K562 (cell line): ENCODE data around the gene CRNN. TPM values are rescaled to one million over a fixed set of nuclear protein-coding genes. Genes with fewer than 3 reads are reported as not detected.

Experiments
- ATAC-seq: fragments of 200-7000 bp; cut with Tn5 transposase; 3 replicates; pipeline ENCODE4 v1.9.1; 2020; ENCODE audit warnings: moderate library complexity
- BruUV-seq: library from RNA; stranded (reverse); fragments of 400-500 nt; replicated peaks from 2 replicates; lab custom pipeline; 2021; lab: Mats Ljungman, UMichigan
- CTCF ChIA-PET: fragments of 300-600 bp; formaldehyde crosslinking; extraction: SDS; loops from one replicate; lab custom pipeline; 2021; ENCODE audit warnings: low intra/inter-chr PET ratio; lab: Yijun Ruan, JAX
- POLR2A ChIA-PET: fragments of 300-600, 350-650 bp; sonication (Branson Sonifier 250); formaldehyde crosslinking; extraction: SDS; loops from one replicate; lab custom pipeline; 2021; ENCODE audit warnings: antibody characterized with exemption, inconsistent platforms; lab: Yijun Ruan, JAX
- DNase-seq, 4 experiments: peaks; one replicate each; pipeline versions ENCODE4 v3.0.0 to v3.0.0-alpha.2; 2011 to 2018; ENCODE audit warnings: low spot score in 3 of 4, mixed read lengths in 3 of 4; ENCODE audit errors: extremely low read depth in 1 of 4
- FAIRE-seq: peaks from 2 replicates; lab custom pipeline; 2011; peaks lifted over from hg19 to GRCh38; lab: Jason Lieb, UNC
- H2AFZ ChIP-seq: 2 replicates; pipeline ENCODE4 v1.6.0; 2011; ENCODE audit warnings: low read depth, low read length, control low read depth, inconsistent platforms
- H3K27ac ChIP-seq: fragments of 200-600 bp; 3 replicates; pipeline ENCODE4 v1.8.0; 2011; ENCODE audit warnings: low read depth, mild to moderate bottlenecking, control low read depth, inconsistent platforms, low read length, moderate library complexity, mixed read lengths; ENCODE audit errors: extremely low read depth
- H3K27me3 ChIP-seq, 2 experiments: fragments of 300-600 bp in 1 of 2; 2 replicates in 1 of 2; 3 replicates in 1 of 2; pipeline versions ENCODE4 v1.6.0 to v1.8.0; 2011; ENCODE audit warnings: inconsistent platforms in 2 of 2, low read length in 2 of 2, mild to moderate bottlenecking in 1 of 2, mixed read lengths in 1 of 2, moderate library complexity in 1 of 2; ENCODE audit not compliant: control insufficient read depth in 2 of 2, insufficient read depth in 2 of 2
- H3K36me3 ChIP-seq: fragments of 300-600 bp; 3 replicates; pipeline ENCODE4 v1.8.0; 2011; ENCODE audit warnings: mild to moderate bottlenecking, low read length, inconsistent platforms; ENCODE audit not compliant: control insufficient read depth, insufficient read depth
- H3K4me1 ChIP-seq, 2 experiments: fragments of 200-600 bp in 1 of 2; replicated peaks in 1 of 2; 2 replicates in 1 of 2; 3 replicates in 1 of 2; pipeline versions ENCODE4 v1.5.1 to v1.8.0; 2011; ENCODE audit warnings: inconsistent platforms in 2 of 2, low read length in 2 of 2, mild to moderate bottlenecking in 1 of 2, mixed read lengths in 1 of 2, moderate library complexity in 1 of 2; ENCODE audit not compliant: control insufficient read depth in 2 of 2, insufficient read depth in 2 of 2
- H3K4me2 ChIP-seq: 2 replicates; pipeline ENCODE4 v1.6.1; 2011; ENCODE audit warnings: low read length, control low read depth, inconsistent platforms, mixed read lengths; ENCODE audit not compliant: insufficient read depth
- H3K4me3 ChIP-seq: fragments of 200-600 bp; sonication (generic), shearing (Covaris generic); 2 replicates; pipeline ENCODE4 v1.5.1; 2016; ENCODE audit warnings: control low read depth, inconsistent platforms
- H3K79me2 ChIP-seq: fragments of 200-600 bp; 3 replicates; pipeline ENCODE4 v1.8.0; 2011; ENCODE audit warnings: low read length, inconsistent platforms; ENCODE audit not compliant: control insufficient read depth, insufficient read depth
- H3K9ac ChIP-seq, 2 experiments: 2 replicates each; pipeline versions ENCODE4 v1.6.0 to v1.6.1; 2011; ENCODE audit warnings: low read depth in 2 of 2, low read length in 2 of 2, control low read depth in 1 of 2, inconsistent platforms in 1 of 2, mild to moderate bottlenecking in 1 of 2, mixed read lengths in 1 of 2; ENCODE audit not compliant: insufficient read depth in 1 of 2
- H3K9me1 ChIP-seq: one replicate; pipeline ENCODE4 v1.6.0; 2011; ENCODE audit warnings: inconsistent platforms, mild to moderate bottlenecking, low read length, moderate library complexity; ENCODE audit not compliant: control insufficient read depth, insufficient read depth
- H3K9me3 ChIP-seq: replicated peaks from 2 replicates; pipeline ENCODE4 v1.5.1; 2011; ENCODE audit warnings: low read depth, low read length, inconsistent platforms; ENCODE audit not compliant: control insufficient read depth, insufficient read depth
- H4K20me1 ChIP-seq: replicated peaks from 2 replicates; pipeline ENCODE4 v1.6.1; 2011; ENCODE audit warnings: low read length, inconsistent platforms, mixed read lengths; ENCODE audit not compliant: control insufficient read depth, insufficient read depth
- BDP1 ChIP-seq: IDR thresholded peaks from 3 replicates; pipeline ENCODE4 v1.6.1; 2011; ENCODE audit not compliant: insufficient read length, insufficient read depth
- BRD4 ChIP-seq: fragments of 200-600 bp; sonication (generic); IDR thresholded peaks from 2 replicates; pipeline ENCODE4 v1.6.1; 2017; ENCODE audit warnings: inconsistent platforms
- CTCF ChIP-seq, 3 experiments: IDR thresholded peaks in 2 of 3; conservative IDR thresholded peaks in 1 of 3; 2 replicates each; pipeline ENCODE4 v1.5.1; 2011 to 2012; ENCODE audit warnings: low read length in 3 of 3, mild to moderate bottlenecking in 3 of 3, control low read depth in 2 of 3, improper control_type of control experiment in 1 of 3, inconsistent platforms in 1 of 3, low read depth in 1 of 3, mixed read lengths in 1 of 3, moderate library complexity in 1 of 3; ENCODE audit not compliant: insufficient read depth in 2 of 3
- NCOR1 ChIP-seq: fragments of 450-650 bp; IDR thresholded peaks from 2 replicates; pipeline ENCODE4 v1.6.1; 2016; ENCODE audit warnings: mild to moderate bottlenecking, moderate library complexity
- NR0B1 ChIP-seq: fragments of 450-650 bp; IDR thresholded peaks from one replicate; pipeline ENCODE4 v1.6.1; 2018; ENCODE audit warnings: mild to moderate bottlenecking, moderate library complexity; ENCODE audit not compliant: partially characterized antibody
- PTRF ChIP-seq: fragments of 450-650 bp; IDR thresholded peaks from 2 replicates; pipeline ENCODE4 v1.6.1; 2016; ENCODE audit warnings: mild to moderate bottlenecking, missing genetic modification characterization, missing compliant biosample characterization
- RAD21 ChIP-seq, 2 experiments: fragments of 250-450 bp in 1 of 2; fragments of 450-650 bp in 1 of 2; sonication (Bioruptor Pico) in 1 of 2; formaldehyde crosslinking in 1 of 2; IDR thresholded peaks in 1 of 2; conservative IDR thresholded peaks in 1 of 2; 2 replicates each; pipeline versions ENCODE4 v1.4.0 to v1.8.0; 2020 to 2022; ENCODE audit warnings: mild to moderate bottlenecking in 2 of 2, moderate library complexity in 1 of 2
- RNF2 ChIP-seq: sonication (generic); IDR thresholded peaks from 2 replicates; pipeline ENCODE4 v1.6.1; 2016
- ZBTB11 ChIP-seq, 3 experiments: fragments of 200-800 bp in 1 of 3; fragments of 250-450 bp in 1 of 3; fragments of 450-650 bp in 1 of 3; sonication (Bioruptor Pico) in 1 of 3; sonication (Bioruptor generic) in 1 of 3; formaldehyde crosslinking in 1 of 3; IDR thresholded peaks; 2 replicates each; pipeline versions ENCODE4 v1.6.1 to v1.8.0; 2016 to 2022; ENCODE audit warnings: mild to moderate bottlenecking in 2 of 3, missing genetic modification characterization in 2 of 3, missing compliant biosample characterization in 1 of 3, moderate library complexity in 1 of 3
- WGBS: fragments of 100-300 bp; shearing (Covaris generic); methylation state at CpG from one replicate; pipeline ENCODE4 v1.1.6; 2016; ENCODE audit warnings: low coverage, mixed read lengths; ENCODE audit not compliant: insufficient coverage; ENCODE audit errors: missing lambda C conversion rate; 5-methylcytosine and 5-hydroxymethylcytosine counted together
- in situ Hi-C: fragments of 300-500 bp; cut with MboI; formaldehyde crosslinking; loops from 4 replicates; pipeline ENCODE4 v1.15.0; 2018; ENCODE audit warnings: inconsistent platforms, mixed read lengths
- intact Hi-C: fragments of 100-400 bp; cut with micrococcal nuclease; formaldehyde crosslinking; loops from 2 replicates; pipeline ENCODE4 v1.14.2; 2022
- polyA plus RNA-seq, 8 experiments: library from polyadenylated mRNA; depleted of rRNA in 4 of 8; stranded (reverse) in 5 of 8; unstranded in 3 of 8; fragments of >200 nt; fragmentation: Nextera tagmentation in 2 of 8; fragmentation: Illumina TruSeq in 1 of 8; extraction: Ambion mirVana in 2 of 8; extraction: Trizol in 1 of 8; gene quantifications; 2 replicates each; pipeline versions ENCODE4 v1.2.1 to v1.2.3, GENCODE V29; 2011 to 2014; ENCODE audit warnings: inconsistent platforms in 1 of 8, missing spikeins in 1 of 8
- total RNA-seq, 7 experiments: library from RNA; depleted of rRNA in 6 of 7; stranded (reverse); fragments of >200 nt in 6 of 7; fragmentation: Illumina TruSeq in 2 of 7; extraction: Trizol in 2 of 7; gene quantifications; 2 replicates each; pipeline versions ENCODE4 v1.2.1 to v1.2.3, GENCODE V29; 2011 to 2021; ENCODE audit warnings: low replicate concordance in 1 of 7

CRNN gene
- total and polyA plus RNA-seq, 9 of the 15 experiments (the other 6 are each of a cell fraction or from before 2014, with no cell fraction given): not detected

GRCh38 chr1:152408664-152409063, 5.4 kb downstream of the CRNN start (continued):
- TF ChIP-seq ZBTB11 (CRISPR knock-in tag; IDR thresholded peaks at IDR 0.05): no peak
- TF ChIP-seq BRD4: no peak
- no peak for TF ChIP-seq BDP1
- TF ChIP-seq RNF2: no peak

- Histone ChIP-seq H4K20me1 (no peaks in the 10 kb centered on the region), H3K4me2 (no peak overlapping the region), H3K27me3 (no peaks in the 10 kb centered on the region), H3K9me1 (no peaks in the 10 kb centered on the region), H3K36me3 (no peaks in the 10 kb centered on the region), H2AFZ (no peak overlapping the region), H3K79me2 (no peaks in the 10 kb centered on the region), H3K9ac (no peak overlapping the region), H3K4me1 (no peaks in the 10 kb centered on the region), H3K4me3 (no peak overlapping the region), H3K27ac (no peak overlapping the region), H3K9me3 (no peaks in the 10 kb centered on the region)
- TF ChIP-seq NCOR1: no peak
- peak; percentile 28 to 45 (median 44); a peak in 2 of 6 replicates for TF ChIP-seq CTCF (IDR thresholded peaks at IDR 0.05 in 2 of 3, conservative IDR thresholded peaks at IDR 0.05 in 1 of 3; ENCODE audit: insufficient read depth in 2 of 3, low read depth in 1 of 3, low read length in 3 of 3)
- TF ChIP-seq NR0B1: no peak
- no peak for TF ChIP-seq PTRF (tag)
- TF ChIP-seq RAD21 (CRISPR knock-in tag; conservative IDR thresholded peaks at IDR 0.05 in 1 of 2, IDR thresholded peaks at IDR 0.05 in 1 of 2): 0 out of 4 replicates have a peak, but pooled peaks of 1 of the 2 experiments have one; percentile 20
- intact Hi-C loops: loop anchor here (5.0 kb wide), 1 partner anchor 43 kb away; no protein-coding TSS in a partner anchor
- DNase-seq: peak in 2 of 4 experiments; percentile 9 to 12
- under 1% methylated on average over 8 of the region's 8 CpGs for WGBS
- no TSS peak for BruUV-seq
- POLR2A ChIA-PET: no interaction called here
- ATAC-seq: peak; percentile 70
- CTCF ChIA-PET: interaction anchor here (0.6 to 0.8 kb wide), 2 partner anchors 42 to 59 kb away, joined by 3 read pairs; no protein-coding TSS in a partner anchor
- FAIRE-seq: peak; percentile 11
- in situ Hi-C loops: no loop called here
Observed at GRCh38 chr1:152398812-152399698, 15.0 kb downstream of the CRNN start.
